Endodermal cell (in vitro differentiated cells): ENCODE data around the gene TPRA1. TPM values are rescaled to one million over a fixed set of nuclear protein-coding genes. Genes with fewer than 3 reads are reported as not detected.
A peak's percentile ranks its signal among the peaks of the same experiment; 100 is the strongest.

Experiments used
- DNase-seq: peaks from one replicate; pipeline ENCODE4 v3.0.0-alpha.2; 2017
- H3K27ac ChIP-seq: 2 replicates; pipeline ENCODE4 v1.5.1; 2013; ENCODE audit warnings: mild to moderate bottlenecking, low read depth, low read length, moderate library complexity
- H3K27me3 ChIP-seq: 2 replicates; pipeline ENCODE4 v1.6.1; 2013; ENCODE audit warnings: mild to moderate bottlenecking, low read length, moderate library complexity; ENCODE audit not compliant: insufficient read depth, control insufficient read depth, poor library complexity, severe bottlenecking
- H3K36me3 ChIP-seq: 2 replicates; pipeline ENCODE4 v1.7.0; 2013; ENCODE audit warnings: mild to moderate bottlenecking, low read length, moderate library complexity; ENCODE audit not compliant: control insufficient read depth, insufficient read depth
- H3K4me1 ChIP-seq: one replicate; pipeline ENCODE4 v1.7.0; 2013; ENCODE audit warnings: low read length; ENCODE audit not compliant: control insufficient read depth, insufficient read depth
- H3K4me3 ChIP-seq: 2 replicates; pipeline ENCODE4 v1.5.1; 2013; ENCODE audit warnings: mild to moderate bottlenecking, low read length, moderate library complexity
- H3K9ac ChIP-seq: 2 replicates; pipeline ENCODE4 v1.6.1; 2013; ENCODE audit warnings: mild to moderate bottlenecking, low read length, moderate library complexity; ENCODE audit not compliant: poor library complexity, severe bottlenecking; ENCODE audit errors: extremely low read depth
- H3K9me3 ChIP-seq: 2 replicates; pipeline ENCODE4 v1.6.1; 2013; ENCODE audit warnings: mild to moderate bottlenecking, low read length, moderate library complexity; ENCODE audit not compliant: control insufficient read depth
- H3K27ac Mint-ChIP-seq: 2 replicates; pipeline ENCODE4 v1.8.0; 2020; ENCODE audit warnings: mixed read lengths
- H3K27me3 Mint-ChIP-seq: 2 replicates; pipeline ENCODE4 v1.8.0; 2021; ENCODE audit warnings: mild to moderate bottlenecking, mixed read lengths; ENCODE audit not compliant: insufficient read depth
- H3K36me3 Mint-ChIP-seq: 2 replicates; pipeline ENCODE4 v1.8.0; 2020; ENCODE audit warnings: low read depth, mixed read lengths
- H3K4me1 Mint-ChIP-seq: 2 replicates; pipeline ENCODE4 v1.8.0; 2020; ENCODE audit warnings: mixed read lengths
- H3K4me3 Mint-ChIP-seq: 2 replicates; pipeline ENCODE4 v1.8.0; 2020; ENCODE audit warnings: mild to moderate bottlenecking, moderate library complexity, mixed read lengths
- H3K9me3 Mint-ChIP-seq: 2 replicates; pipeline ENCODE4 v1.8.0; 2020; ENCODE audit warnings: mild to moderate bottlenecking, mixed read lengths
- WGBS, 2 experiments: methylation state at CpG; one replicate each; pipeline versions ENCODE4 v1.1.5 to v1.1.7; 2013; ENCODE audit warnings: missing lambda C conversion rate in 2 of 2, mixed read lengths in 1 of 2; ENCODE audit not compliant: insufficient coverage in 1 of 2, insufficient read length in 1 of 2; 5-methylcytosine and 5-hydroxymethylcytosine counted together
- total RNA-seq, 2 donors: library from RNA; stranded (reverse); fragmentation: NEBNext Ultra II Directional in 1 of 2; extraction: Animal tissue kit (Norgen Biotek cat#: 25700) in 1 of 2; gene quantifications; 2 replicates in 1 of 2; 3 replicates in 1 of 2; pipeline ENCODE4 v1.2.1, GENCODE V29; 2021
- TF ChIP-seq, protein P1 (sequence below): fragments of 200-600 bp; sonication (generic); conservative IDR thresholded peaks from 2 replicates; pipeline ENCODE4 v1.5.0; 2021; ENCODE audit warnings: antibody characterized with exemption, mild to moderate bottlenecking

Gene TPRA1
- total RNA-seq, 2 donors from 2014 or later: 22.9 TPM

DNA sequence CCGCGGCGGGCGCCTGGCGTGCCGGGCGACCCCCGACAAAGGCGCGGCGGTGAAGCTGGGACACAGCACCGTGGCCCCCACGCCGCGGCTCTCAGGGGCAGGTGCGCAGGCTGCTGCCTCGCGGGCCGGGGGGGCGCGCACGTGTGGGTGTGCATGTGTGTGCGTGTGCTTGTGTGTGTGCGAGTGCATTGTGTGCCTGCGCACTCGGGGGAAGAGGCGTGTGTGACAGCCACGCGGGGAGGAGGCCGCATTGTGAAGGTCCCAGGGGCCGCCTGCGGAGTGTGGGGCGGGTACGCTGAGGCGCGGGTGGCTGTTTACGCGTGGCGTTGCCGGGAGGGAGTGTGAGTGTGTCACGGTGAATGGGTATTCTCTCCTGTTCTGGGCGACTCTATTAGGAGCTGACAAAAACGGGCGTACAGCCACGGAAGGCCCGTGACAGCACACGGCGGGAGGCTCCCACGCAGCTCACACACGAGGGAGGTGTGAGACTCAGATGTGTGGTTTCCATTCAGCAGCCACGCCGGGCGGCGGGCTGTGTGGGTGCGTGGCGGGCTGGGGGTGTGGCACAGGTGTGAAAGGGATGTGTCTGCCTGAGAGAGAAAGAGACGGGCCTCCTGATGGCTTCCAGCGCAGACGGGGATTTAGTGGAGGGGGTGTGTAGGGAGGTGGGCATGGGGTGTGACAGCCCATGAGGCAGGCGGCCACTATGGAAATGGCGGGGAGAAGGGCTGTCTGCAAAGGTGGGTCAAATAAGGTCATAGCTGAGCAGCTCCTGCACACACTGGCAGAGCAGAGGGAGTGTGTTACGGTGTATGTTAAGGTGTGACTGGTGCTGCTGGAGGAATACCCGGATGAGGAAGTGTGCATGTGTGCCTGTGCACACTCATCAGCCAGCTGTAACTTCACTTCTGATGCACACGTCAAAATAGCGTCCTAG, 39.2 kb upstream of the TPRA1 start:
- 49 to 71% methylated on average over 26 to 65 of the region's 65 CpGs for WGBS, 2 experiments
- Mint-ChIP-seq H3K36me3 (no peaks in the 10 kb centered on the region), H3K9me3 (peaks cover 4% of the 10 kb centered on the region), H3K27me3 (peaks cover 56% of the 10 kb centered on the region), H3K27ac (no peak overlapping the region), H3K4me3 (peak overlapping the region; percentile 61), H3K4me1 (no peaks in the 10 kb centered on the region)
- no peak overlapping the region for H3K27ac ChIP-seq
- no peak for DNase-seq
- H3K27me3 ChIP-seq: peaks cover 32% of the 10 kb centered on the region
- no peaks in the 10 kb centered on the region for H3K36me3 ChIP-seq
- TF ChIP-seq, protein P1, sequence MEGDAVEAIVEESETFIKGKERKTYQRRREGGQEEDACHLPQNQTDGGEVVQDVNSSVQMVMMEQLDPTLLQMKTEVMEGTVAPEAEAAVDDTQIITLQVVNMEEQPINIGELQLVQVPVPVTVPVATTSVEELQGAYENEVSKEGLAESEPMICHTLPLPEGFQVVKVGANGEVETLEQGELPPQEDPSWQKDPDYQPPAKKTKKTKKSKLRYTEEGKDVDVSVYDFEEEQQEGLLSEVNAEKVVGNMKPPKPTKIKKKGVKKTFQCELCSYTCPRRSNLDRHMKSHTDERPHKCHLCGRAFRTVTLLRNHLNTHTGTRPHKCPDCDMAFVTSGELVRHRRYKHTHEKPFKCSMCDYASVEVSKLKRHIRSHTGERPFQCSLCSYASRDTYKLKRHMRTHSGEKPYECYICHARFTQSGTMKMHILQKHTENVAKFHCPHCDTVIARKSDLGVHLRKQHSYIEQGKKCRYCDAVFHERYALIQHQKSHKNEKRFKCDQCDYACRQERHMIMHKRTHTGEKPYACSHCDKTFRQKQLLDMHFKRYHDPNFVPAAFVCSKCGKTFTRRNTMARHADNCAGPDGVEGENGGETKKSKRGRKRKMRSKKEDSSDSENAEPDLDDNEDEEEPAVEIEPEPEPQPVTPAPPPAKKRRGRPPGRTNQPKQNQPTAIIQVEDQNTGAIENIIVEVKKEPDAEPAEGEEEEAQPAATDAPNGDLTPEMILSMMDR: no peak
- H3K9ac ChIP-seq: no peak overlapping the region
- no peaks in the 10 kb centered on the region for H3K4me1 ChIP-seq
- H3K4me3 ChIP-seq: peak overlapping the region; percentile 73
- no peaks in the 10 kb centered on the region for H3K9me3 ChIP-seq

DNA sequence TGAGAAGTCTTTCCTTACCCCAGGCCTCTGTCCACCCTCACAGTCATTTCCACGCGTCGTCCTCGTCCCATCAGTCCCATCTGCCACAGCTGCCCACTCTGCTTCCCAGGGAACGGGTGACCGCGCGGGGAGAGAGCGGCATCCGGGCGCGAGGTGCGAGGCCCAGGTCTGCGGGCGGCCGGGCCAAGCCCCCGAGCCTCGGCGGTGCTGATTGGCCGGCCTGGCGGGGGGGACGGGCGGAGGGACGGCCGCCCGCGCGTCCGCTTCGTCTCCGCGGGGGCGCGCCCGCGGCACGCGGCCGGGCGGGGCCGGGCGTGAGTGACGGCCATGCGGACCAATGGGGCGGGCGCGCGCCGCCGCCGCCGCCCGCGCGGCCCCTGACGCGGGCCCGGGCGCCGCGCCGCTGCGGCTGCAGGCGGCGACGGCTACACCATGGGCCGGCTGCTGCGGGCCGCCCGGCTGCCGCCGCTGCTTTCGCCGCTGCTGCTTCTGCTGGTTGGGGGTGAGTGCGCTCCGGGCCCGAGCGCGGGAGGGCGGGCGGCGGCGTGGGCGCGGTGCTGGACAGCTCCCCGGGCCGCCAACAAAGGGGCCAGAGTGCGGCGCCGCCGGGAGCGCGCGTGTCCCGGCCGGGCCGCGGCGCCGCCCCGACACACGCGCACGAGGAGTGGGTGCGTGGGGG, 38.4 kb upstream of the TPRA1 start, which contains the start of gene PODXL2:
TSS of gene PODXL2 (plus strand) at position 398 of the 679 bp plus-strand sequence. CDS start at position 433, 35 bp downstream.
- Histone ChIP-seq H3K9me3 (no peaks in the 10 kb centered on the region), H3K4me1 (no peaks in the 10 kb centered on the region), H3K36me3 (no peaks in the 10 kb centered on the region), H3K27ac (no peak within 1 kb of the TSS), H3K9ac (no peak within 1 kb of the TSS), H3K27me3 (peaks cover 32% of the 10 kb centered on the region), H3K4me3 (peak within 1 kb of the TSS; percentile 73)
- no peaks in the 10 kb centered on the region for H3K4me1 Mint-ChIP-seq
- no peaks in the 10 kb centered on the region for H3K36me3 Mint-ChIP-seq
- peak; percentile 79 for DNase-seq
- no peak within 1 kb of the TSS for H3K27ac Mint-ChIP-seq
- peaks cover 58% of the 10 kb centered on the region for H3K27me3 Mint-ChIP-seq
- H3K4me3 Mint-ChIP-seq: peak within 1 kb of the TSS; percentile 61
- H3K9me3 Mint-ChIP-seq: peaks cover 4% of the 10 kb centered on the region
- WGBS, 2 experiments: 3 to 7% methylated on average over 5 to 105 of the region's 105 CpGs
- TF ChIP-seq, protein P1: no peak

DNA sequence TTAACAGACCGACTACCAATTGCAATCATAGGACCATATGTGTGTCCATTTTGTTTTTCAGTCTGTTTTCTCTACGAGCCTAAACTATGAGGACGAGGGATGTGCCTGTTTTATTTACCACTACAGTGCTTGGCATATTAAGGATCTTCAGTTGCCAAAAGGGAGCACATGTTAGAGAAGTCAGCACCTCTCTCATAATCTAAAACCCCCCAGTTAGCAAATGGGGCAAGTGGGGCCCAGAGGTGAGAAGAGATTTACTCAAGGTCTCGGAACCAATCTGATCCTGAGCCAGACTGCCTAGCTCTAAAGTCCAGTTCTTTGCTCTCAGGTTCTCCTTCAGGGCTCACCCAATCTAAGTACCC, 37.9 kb upstream of the TPRA1 start:
- H3K27me3 Mint-ChIP-seq: peaks cover 58% of the 10 kb centered on the region
- 91 to 93% methylated on average over 2 to 4 of the region's 4 CpGs for WGBS, 2 experiments
- H3K9me3 Mint-ChIP-seq: peaks cover 4% of the 10 kb centered on the region
- H3K9me3 ChIP-seq: no peaks in the 10 kb centered on the region
- H3K4me1 ChIP-seq: no peaks in the 10 kb centered on the region
- no peak for DNase-seq
- H3K4me3 ChIP-seq: no peak overlapping the region
- no peaks in the 10 kb centered on the region for H3K36me3 Mint-ChIP-seq
- H3K27ac ChIP-seq: no peak overlapping the region
- H3K27me3 ChIP-seq: peaks cover 32% of the 10 kb centered on the region
- no peaks in the 10 kb centered on the region for H3K4me1 Mint-ChIP-seq
- TF ChIP-seq, protein P1: no peak
- H3K9ac ChIP-seq: no peak overlapping the region
- peak overlapping the region; percentile 61 for H3K4me3 Mint-ChIP-seq
- no peaks in the 10 kb centered on the region for H3K36me3 ChIP-seq
- no peak overlapping the region for H3K27ac Mint-ChIP-seq
